GM19452 (cell line): ENCODE data around the gene PSMG4.

Experiments used
- ATAC-seq: cut with Tn5 transposase; IDR thresholded peaks from one replicate; pipeline ENCODE4 v1.9.1; 2021; ENCODE audit not compliant: unreplicated experiment

PSMG4 gene

GRCh38 chr6:3250231-3250675, 8.5 kb upstream of the PSMG4 start:
- no peak for ATAC-seq

GRCh38 chr6:3251462-3252314, 7.1 kb upstream of the PSMG4 start:
- no peak for ATAC-seq

GRCh38 chr6:3252369-3252768, 6.4 kb upstream of the PSMG4 start:
- no peak for ATAC-seq

- no peak for ATAC-seq
These were observed 5.7 kb upstream of the PSMG4 start for GRCh38 chr6:3252861-3253596.

- no peak for ATAC-seq
These were observed 5.2 kb upstream of the PSMG4 start for GRCh38 chr6:3253597-3253961.

GRCh38 chr6:3258201-3258600, 546 bp upstream of the PSMG4 start:
- no peak for ATAC-seq

- ATAC-seq = peak; percentile 27
These were observed 778 bp downstream of the PSMG4 start for GRCh38 chr6:3259491-3259958.

GRCh38 chr6:3260296-3260695, 1.5 kb downstream of the PSMG4 start:
- ATAC-seq = no peak

- ATAC-seq = no peak
These were observed 2.2 kb downstream of the PSMG4 start for GRCh38 chr6:3260772-3261517.

GRCh38 chr6:3261518-3261820, 2.7 kb downstream of the PSMG4 start:
- ATAC-seq = no peak

- ATAC-seq = no peak
These were observed 3.2 kb downstream of the PSMG4 start for GRCh38 chr6:3261921-3262320.

- no peak for ATAC-seq
These were observed 4.3 kb downstream of the PSMG4 start for GRCh38 chr6:3263096-3263495.

- no peak for ATAC-seq
These were observed 5.6 kb downstream of the PSMG4 start for GRCh38 chr6:3264356-3264755.

- no peak for ATAC-seq
These were observed 6.9 kb downstream of the PSMG4 start for GRCh38 chr6:3265671-3266070.

GRCh38 chr6:3266170-3266569, 7.4 kb downstream of the PSMG4 start:
- no peak for ATAC-seq

- ATAC-seq = no peak
These were observed 8.4 kb downstream of the PSMG4 start for GRCh38 chr6:3267162-3267561.

GRCh38 chr6:3268680-3269079, 9.9 kb downstream of the PSMG4 start:
- no peak for ATAC-seq

GRCh38 chr6:3269281-3269975, 10.7 kb downstream of the PSMG4 start:
- ATAC-seq = no peak

GRCh38 chr6:3270258-3270657, 11.5 kb downstream of the PSMG4 start:
- ATAC-seq = no peak

- ATAC-seq = no peak
These were observed 13.0 kb downstream of the PSMG4 start for GRCh38 chr6:3271756-3272155.

- no peak for ATAC-seq
These were observed 14.3 kb downstream of the PSMG4 start for GRCh38 chr6:3272911-3273547.
